CD4-positive, alpha-beta T cell treated with Interleukin-6 for 4 hours (primary cell): ENCODE results near the gene CDK3.

Source experiments
- DNase-seq: peaks from one replicate; pipeline ENCODE4 v3.0.0-alpha.2; 2020; ENCODE audit warnings: mixed read lengths

CDK3 gene

GRCh38 chr17:75994802-75995370 is 5.8 kb upstream of the CDK3 start:
- no peak for DNase-seq

GRCh38 chr17:75995385-75995925 is 5.2 kb upstream of the CDK3 start:
- DNase-seq: no peak

GRCh38 chr17:75996665-75997590 is 3.7 kb upstream of the CDK3 start:
- peak; percentile 47 for DNase-seq

- DNase-seq: no peak
Measured at GRCh38 chr17:75998327-75998795, 2.3 kb upstream of the CDK3 start.

- peak; percentile 68 for DNase-seq
Measured at GRCh38 chr17:76000016-76000754, 470 bp upstream of the CDK3 start.

- no peak for DNase-seq
Measured at GRCh38 chr17:76002100-76002499, 1.4 kb downstream of the CDK3 start.

- no peak for DNase-seq
Measured at GRCh38 chr17:76003915-76004314, 3.3 kb downstream of the CDK3 start.

- no peak for DNase-seq
Measured at GRCh38 chr17:76004750-76005262, 4.2 kb downstream of the CDK3 start.

GRCh38 chr17:76005263-76006149 is 4.9 kb downstream of the CDK3 start:
- DNase-seq: peak; percentile 88

- no peak for DNase-seq
Measured at GRCh38 chr17:76007131-76007849, 6.6 kb downstream of the CDK3 start.

- no peak for DNase-seq
Measured at GRCh38 chr17:76007850-76008165, 7.2 kb downstream of the CDK3 start.

GRCh38 chr17:76008208-76008607 is 7.6 kb downstream of the CDK3 start:
- no peak for DNase-seq

GRCh38 chr17:76008630-76009425 is 8.2 kb downstream of the CDK3 start:
- no peak for DNase-seq

GRCh38 chr17:76009447-76009846 is 8.8 kb downstream of the CDK3 start:
- no peak for DNase-seq

- no peak for DNase-seq
Measured at GRCh38 chr17:76009969-76010661, 9.5 kb downstream of the CDK3 start.

- DNase-seq: no peak
Measured at GRCh38 chr17:76011951-76012350, 11.3 kb downstream of the CDK3 start.

GRCh38 chr17:76013377-76013932 is 12.8 kb downstream of the CDK3 start:
- DNase-seq: no peak

- peak; percentile 85 for DNase-seq
Measured at GRCh38 chr17:76014100-76014924, 13.7 kb downstream of the CDK3 start.

- no peak for DNase-seq
Measured at GRCh38 chr17:76014925-76015261, 14.2 kb downstream of the CDK3 start.
